HG02759 (cell line): ENCODE results near the gene TRPM5.

Experiments used
- ATAC-seq: cut with Tn5 transposase; IDR thresholded peaks from one replicate; pipeline ENCODE4 v1.9.1; 2021; ENCODE audit warnings: mild to moderate bottlenecking, moderate library complexity; ENCODE audit not compliant: unreplicated experiment

TRPM5 gene

DNA sequence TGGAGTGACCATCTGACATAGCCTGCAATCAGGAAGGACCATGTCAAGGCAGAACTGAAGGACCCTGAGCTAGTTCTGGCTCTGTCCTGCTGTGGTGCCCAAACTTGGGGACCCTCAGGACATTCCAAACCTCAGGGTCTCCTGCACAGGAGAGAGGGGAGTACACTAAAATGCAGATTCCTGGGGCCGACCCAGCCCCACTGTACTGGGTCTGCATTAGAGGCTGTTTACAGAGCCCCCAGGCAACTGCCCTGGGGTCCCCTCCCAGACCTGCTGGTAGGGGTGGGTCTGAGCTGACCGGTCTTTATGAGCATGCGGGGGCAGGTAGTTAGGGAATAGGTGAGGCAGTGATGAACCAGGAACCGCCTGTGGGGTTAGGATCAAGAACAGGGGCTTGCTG is 6.8 kb downstream of the TRPM5 start:
- ATAC-seq = no peak

DNA sequence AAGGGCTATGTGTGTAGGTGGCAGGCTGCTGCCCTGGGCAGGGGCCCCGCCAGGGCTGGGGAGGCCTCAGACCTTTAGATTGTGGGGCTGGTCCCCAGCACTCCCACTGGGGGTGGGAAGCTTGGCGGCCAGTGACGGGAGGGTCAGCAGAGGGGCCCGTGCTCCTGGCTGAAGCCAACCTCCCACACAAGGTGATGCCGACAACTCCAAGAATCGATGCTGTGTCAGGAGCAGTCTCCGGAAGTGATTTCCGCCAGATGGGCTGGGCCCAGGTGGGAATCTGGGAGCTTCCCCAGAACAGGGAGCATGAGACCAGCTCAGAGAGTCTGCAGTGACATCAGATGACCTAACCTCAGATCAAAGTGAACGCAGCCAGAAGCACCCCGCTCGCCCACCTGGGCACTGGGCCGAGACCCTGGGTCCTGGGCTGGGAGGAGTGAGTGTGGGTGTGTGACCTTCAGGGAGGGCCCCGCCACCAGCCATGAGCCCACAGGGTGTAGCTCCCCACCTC is 7.7 kb downstream of the TRPM5 start:
- ATAC-seq = no peak

DNA sequence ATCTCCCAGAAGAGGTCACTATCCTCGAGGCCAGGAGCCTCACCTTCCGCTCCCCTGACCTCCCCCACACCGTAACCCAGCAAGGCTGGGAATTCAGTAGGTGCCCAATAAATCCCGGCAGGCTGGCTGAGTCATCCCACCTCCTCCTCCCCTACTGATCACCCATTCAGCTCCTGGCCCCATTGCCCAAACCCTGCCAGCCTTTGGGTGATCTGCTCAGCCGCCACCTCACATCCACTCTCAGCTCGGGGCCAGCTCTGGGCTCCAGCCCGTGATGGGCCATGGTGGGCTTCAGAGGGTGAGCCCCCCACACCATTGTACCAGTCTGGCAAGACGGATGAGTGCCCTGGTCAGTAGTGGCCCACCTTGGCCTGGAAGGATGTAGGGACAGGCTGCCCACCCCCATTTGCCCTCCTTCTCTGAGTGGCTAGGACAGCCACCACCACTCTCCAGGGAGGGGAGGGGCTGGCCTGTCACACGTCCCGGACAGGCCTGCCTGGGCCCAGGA is 8.2 kb downstream of the TRPM5 start:
- ATAC-seq = no peak

DNA sequence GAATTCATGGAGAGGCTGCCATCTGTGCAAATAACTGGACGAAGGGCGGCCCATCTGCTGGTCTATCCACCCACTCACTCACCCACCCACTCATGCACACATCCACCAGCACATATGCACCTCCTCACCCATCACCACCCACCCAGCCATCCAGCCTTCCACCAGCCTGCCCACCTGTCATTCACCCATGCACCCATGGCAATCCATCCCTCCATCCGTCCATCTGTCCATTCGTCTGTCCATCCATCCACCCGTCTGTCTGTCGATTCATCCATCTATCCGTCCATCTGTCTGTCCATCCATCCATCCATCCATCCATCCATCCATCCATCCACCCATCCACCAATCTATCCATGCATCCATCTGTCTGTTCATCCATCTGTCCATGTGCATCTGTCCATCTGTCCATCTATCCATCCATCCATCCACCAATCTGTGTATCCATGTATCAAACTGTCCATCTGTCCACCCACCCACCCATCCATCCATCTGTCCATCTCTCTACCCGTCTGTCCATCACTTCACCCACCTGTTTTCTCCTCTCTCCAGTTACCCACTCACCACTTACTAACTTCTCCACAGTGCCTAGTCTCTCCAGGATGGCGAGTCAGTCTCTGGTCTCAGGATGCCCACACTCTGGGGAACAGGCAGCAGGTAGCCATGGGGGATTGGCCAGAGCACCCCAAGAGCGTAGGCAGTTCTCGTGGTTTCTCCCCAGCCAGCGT is 8.9 kb downstream of the TRPM5 start:
- ATAC-seq = no peak

DNA sequence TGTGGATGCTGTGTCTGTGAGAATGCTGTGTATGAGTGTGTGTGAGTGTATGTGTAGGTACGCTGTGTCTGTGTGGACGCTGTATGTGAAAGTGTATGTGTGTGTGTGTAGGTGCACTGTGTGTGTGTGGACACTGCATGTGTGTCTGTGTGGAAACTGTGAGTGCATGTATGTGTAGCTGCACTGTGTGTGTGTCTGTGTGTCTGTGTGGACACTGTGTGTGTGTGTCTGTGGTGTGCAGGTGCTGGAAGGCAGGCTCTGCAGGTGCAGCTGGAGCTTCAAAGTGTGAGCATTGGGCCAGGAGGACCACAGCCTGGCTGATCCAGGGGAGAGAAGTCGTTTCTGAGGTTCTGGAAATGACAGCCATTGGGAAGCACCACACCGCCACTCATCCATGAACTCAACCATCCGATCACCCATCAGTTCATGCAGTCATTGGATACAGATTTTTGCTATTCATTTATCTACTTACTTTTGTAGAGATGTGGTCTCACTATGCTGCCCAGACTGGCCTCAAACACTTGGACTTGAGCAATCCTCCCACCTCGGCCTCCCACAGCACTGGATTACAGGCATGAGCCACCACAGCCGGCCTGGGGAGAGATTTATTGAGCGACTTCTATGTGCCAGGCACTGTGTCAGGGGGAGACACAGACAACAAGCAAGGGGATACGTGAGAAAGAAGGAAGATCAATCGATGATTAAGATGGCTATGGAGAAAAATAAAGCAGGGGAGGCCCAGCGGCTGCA is 9.6 kb downstream of the TRPM5 start:
- no peak for ATAC-seq

DNA sequence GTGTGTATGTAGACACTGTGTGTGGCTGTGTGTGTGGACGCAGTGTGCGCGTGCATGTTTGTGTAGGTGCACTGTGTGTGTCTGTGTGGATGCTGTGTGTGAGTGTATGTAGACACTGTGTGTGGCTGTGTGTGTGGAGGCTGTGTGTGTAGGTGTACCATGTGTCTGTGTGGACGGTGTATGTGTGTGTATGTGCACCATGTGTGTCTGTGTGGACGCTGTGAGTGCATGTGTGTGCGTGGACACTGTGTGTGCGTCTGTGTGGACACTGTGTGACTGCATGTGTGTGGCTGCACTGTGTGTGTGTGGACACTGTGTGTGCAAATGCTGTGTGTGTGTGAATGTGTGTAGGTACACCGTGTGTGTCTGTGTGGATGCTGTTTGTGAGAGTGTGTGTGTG is 10.3 kb downstream of the TRPM5 start:
- no peak for ATAC-seq

DNA sequence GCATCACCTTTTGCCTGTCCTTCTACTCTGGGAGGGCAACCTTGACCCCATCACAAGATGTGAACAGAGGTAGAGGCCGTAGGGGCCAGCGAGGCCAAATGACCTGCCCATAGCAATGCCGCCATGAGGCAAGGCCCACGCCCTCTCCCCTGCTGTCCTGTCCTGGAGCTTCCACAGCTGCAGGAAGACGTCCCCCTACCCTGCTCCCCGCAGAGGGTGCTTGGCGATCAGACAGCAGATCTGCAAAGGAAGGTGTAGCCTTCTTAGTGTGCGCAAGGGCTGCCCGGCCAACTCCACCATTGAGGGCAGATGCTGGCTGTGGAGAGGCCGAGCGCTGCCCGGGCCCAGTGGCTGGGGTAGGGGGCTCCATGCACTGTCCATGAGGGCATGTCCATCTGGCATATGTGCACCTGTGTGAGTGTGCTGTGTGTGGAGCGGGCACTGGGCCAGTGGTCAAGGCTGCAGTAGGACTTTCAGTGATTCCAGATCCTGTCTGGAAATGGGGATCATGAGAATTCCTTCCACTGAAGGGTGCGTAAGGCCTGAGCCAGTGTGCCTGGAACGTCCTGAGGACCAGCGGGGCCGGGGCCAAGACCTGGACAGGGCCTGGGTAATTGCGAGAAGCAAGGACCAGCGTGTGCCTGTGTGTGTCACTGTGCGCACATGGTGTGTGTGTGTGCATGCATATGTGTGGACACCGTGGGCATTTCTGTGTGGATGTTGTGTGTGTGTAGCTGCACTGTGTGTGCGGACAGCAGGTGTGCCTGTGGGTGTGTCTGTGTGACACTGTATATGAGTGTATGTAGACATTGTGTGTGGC is 11.0 kb downstream of the TRPM5 start:
- no peak for ATAC-seq

DNA sequence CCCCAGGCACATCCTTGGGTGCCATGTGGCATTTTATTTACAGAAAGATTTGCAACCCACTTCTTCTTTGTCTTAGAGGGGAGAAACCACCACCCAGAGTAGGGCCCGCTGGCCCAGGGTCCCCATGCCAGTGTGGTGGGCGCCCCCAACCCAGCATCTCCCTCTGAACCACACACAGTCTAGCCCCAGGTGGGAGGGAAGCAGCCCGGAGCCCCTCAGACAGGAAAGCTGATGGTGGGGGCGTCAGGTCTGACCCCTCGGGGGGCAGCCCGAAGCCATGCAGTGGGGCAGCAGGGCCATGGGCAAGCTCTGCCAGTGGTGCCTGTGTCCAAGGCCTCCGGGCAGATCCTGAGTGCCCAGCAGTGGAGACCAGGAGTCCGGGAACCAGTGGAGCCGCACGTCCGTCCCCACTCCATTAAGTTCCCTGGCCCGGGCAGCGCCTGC is 11.7 kb downstream of the TRPM5 start:
- no peak for ATAC-seq

DNA sequence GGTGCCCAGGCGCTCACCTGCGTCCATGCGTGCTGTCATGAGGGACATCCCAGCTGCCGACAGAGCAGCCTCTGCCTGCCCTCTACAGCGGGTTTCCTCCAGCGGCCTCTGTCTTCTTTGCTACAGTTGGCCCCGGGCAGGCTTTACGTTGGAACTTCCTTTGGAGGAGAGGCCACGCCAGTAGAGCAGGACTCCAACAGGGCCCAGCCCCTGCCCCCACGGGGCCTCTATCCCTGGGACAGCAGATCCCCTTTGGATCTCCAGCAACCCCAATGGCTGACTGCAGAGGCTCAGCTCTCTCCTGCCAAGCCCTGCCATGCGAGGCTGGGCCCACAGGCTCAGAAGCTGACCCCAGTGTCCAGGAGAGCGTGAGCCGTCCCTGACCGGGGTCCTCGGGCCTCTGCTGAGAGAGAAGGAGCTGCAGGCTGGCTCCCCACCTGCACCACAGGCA is 12.1 kb downstream of the TRPM5 start:
- ATAC-seq = no peak

DNA sequence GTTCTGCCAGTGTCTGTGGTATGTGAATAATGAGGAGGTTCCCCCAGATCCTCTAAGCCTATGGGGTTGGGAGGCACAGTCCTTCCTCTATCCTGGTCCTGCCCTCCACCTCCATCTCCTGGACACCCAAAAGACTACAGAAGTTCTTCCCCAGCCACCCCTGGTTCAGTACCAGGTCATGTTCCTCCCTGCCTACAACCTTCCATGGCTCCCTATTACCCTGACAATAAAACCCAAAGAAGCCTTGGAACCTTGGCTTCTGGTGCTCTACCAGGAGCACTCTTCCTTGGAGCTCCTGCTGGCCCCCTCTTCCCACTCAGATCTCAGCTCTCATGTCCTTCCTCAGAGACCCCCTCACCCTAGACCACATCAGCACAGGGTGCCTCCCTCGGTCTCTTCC is 12.9 kb downstream of the TRPM5 start:
- ATAC-seq = no peak

DNA sequence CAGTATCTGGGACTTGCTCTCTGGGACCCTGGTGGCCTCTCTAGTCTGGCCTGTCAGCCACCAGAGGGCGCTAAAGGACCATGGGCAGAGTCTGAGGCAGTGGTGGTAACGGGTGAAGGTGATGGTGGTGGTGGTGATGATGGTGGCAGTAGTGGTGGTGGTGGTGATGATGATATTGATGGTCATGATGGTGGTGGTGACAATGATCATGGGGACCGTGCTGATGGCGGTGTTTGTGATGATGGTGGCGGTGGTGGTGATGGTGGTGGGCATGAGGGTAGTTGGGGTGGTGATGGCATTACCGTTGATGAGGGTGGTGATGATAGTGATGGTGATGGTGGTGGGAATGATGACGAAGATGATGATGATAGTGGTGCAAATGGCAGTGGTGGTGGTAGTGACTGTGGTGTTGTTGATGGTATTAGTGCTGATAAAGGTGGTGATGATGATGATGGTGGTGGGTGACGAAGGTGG is 16.0 kb downstream of the TRPM5 start:
- no peak for ATAC-seq

DNA sequence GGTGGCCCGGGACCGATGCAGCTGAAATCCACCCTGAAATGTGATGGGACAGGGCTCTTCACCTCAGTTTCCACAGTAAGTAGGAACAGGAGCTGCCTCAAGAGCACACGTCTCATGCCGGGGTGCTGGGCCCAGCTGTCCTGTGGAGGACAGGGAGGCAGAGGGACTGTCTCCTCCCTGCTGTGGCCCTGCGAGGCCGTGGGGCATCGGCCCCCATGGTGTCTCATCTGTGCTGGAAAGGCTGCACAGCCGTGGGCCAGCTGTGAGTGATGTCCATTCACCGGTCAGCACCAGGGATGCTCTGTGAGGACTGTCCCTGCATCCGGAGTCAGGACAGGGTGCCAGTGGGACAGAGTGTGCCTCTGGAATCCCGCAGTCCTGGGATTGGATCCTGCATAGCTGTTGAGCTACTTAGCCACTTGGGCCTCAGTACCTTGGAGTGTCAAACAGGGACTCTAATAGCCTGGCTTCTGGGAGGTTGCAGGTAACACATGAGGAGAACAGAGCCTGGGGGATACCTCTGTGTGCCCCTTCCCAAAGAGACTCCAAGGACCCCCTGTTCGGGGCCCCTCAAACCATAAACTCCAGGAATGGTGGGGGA is 16.5 kb downstream of the TRPM5 start:
- no peak for ATAC-seq

DNA sequence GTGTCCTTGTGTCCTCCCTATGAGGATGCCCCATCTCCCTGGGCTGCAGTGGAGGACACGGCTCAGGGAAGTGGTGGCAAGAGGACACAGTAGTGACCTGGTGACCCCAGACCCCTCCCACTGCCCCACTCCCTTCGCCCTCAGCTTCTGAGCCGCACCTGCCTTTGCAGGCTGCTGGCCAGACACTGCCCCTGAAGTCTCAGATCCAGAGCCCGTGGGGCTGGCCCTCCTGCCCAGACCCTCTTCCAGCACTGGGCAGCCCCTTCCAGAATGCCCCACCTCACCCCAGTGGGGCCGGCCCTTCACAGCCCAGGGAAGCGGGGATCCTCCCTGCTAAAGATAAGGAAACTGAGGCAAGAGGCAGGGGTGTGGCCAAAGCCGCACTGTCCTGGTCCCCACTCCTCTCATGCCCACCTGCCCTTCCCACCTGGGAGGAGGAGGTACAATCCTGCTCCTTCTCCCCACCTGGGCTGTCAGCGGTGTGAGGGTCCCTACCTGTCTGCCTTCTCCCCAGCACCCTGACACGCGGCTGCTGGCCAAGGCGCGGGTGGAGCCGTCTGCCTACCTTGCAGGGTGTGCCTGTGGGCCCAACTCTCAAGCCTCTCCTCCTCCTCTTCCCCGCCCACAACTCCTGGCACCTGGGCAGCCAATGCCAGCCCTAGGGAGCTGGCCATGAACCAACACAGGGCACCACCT is 17.3 kb downstream of the TRPM5 start:
- ATAC-seq = no peak

DNA sequence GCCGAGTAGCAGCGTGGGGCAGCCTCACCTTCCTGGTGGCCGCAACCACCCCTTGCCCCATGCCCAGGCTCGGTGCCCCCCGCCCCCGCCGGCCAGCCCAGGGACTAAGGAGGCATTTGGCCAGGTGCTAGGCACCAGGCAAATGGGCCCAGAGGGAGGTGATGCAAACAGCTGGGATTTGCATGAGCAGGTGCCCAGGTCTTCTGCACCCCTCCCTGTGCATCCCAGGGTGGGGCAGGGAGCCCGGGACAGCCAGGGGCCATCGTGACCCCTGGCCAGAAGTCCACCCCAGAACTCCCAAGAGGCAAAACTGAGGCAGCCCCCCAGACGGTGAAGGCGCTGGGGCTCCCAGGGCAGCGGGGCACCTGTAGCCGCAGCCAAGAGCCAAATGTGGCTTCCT is 18.1 kb downstream of the TRPM5 start:
- ATAC-seq = no peak

DNA sequence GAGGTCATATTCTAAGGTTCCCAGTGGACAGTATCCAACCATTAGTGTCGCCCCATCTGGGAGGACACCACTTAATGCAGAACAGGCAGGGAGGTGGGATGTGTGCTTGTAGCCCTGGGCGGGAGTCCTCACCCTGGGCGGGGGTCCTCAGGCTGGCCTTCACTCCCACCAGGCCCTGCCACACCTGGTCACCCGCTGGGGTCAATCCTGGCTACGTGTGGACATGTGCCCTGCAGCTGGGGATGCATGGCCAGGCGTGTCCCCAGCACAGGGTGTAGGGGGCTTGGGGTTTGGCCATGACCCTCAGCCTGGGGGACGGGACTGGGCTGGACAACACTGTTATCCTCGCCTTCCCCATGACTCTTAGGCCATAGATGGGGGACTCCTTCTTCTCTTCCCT is 18.8 kb downstream of the TRPM5 start:
- no peak for ATAC-seq

DNA sequence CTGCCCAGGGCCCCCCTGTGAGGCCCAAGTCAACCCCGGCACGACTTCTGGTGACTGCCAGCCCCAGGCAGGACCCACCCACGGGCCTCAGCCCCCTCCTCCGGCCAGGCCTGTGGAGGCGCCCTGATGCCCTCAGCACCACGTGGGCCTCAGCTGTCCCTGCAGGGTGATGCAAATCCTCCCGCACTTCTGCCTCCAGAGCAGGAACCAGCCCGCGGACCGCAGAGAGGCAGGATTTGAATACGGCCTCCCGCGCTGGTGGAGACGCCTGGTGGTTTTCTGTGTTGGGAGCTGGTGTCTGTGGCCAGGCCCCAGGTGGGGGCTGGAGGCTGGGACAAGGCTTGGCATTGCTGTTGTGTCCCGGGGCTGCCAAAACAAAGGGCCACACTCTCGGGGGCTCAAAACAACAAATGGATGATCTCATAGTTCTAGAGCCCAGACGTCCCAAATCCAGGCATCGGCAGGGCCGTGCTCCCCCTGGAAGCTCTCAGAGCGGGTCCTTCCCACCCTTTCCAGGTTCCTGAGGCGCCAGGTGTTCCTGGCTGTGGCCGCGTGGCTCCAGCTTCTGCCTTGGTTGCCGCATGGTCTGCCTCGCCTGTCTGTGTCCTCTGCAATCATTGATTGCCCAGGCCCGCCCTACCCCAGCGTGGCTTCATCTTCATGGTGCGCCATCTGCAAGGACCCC is 19.4 kb downstream of the TRPM5 start:
- no peak for ATAC-seq

DNA sequence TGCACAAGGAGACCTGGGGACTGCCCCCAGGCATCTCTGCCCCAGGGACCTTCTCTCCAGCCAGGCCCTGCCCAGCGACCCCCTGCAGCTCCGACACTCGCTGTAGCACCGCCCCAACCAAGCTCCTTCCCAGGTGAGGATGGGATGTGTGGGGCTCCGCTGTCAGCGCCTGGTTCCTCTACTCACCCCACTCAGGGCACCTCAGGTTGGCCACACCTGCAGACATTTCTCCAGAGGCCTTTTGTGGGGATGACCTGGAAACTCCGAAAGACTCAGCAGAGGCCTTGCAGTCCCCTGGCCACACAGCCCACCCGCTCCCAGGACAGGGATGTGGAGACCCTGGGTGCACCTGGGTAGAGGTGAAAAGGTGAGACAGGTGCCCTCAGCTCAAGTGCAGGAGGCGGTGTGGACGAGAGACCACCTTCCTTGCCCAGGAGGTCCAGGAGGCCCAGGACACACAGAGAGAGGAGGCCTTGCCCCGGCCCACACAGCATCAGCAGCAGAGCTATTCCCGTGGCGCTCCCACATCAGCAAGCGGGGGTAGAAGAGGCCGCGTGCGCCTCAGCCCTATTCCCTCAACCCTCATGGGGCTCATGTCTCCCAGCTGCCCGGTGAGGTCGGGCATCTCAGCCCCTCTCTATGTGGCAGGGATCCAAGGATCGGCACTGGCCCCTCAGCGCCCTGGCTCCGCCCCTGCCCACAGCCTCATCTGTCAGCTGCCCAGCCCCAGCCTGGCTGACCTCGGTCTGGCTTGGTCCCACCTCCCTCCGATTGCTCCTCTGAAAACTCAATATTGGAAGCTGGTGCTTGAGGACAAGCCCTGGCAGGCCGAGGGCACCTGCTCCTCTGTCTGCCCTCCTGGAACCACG is 20.9 kb downstream of the TRPM5 start:
- ATAC-seq = no peak

DNA sequence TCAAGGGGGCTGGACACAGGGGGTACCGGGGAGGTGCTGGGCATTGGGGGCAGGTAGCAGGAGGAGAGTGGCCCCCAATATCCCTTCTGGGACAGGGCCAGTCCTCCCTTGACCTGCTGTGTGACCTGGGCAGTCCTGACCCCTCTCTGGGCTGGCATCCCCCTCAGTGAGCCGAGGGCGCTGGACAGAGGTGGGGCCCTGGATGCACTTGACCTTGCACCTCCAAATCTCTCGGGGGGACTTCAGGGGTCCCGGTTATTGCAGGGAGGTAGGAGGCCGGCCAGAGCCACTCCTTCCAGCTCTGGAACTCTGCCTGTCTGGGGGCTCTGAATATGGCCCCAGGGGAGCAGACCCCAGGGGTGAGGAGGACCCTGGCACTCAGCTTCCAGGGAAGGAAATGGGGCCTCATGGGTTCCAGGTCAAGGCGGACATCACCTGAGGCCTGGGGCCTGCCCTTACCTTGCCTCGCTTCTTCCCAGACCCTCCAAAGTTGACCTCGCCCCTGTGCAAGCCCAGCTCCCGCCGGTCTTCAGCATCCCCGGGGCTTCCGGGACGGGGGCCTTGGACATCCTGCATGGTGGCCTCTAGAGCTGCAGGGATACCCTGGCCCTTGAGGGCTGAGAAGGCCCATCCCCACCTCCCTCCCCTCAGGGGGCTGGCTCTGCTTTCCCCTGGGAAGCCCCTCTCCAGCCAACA is 21.7 kb downstream of the TRPM5 start:
- no peak for ATAC-seq
